Activated effector memory CD4-positive, alpha-beta T cell treated with anti-CD3 and anti-CD28 coated beads, Interleukin-2, amount 50 U/mL, for 16 hours (primary cell): ENCODE measurements around the gene FAM3D.

Experiments
- DNase-seq: peaks from one replicate; pipeline ENCODE4 v3.0.0-alpha.2; 2020

Gene FAM3D

DNA sequence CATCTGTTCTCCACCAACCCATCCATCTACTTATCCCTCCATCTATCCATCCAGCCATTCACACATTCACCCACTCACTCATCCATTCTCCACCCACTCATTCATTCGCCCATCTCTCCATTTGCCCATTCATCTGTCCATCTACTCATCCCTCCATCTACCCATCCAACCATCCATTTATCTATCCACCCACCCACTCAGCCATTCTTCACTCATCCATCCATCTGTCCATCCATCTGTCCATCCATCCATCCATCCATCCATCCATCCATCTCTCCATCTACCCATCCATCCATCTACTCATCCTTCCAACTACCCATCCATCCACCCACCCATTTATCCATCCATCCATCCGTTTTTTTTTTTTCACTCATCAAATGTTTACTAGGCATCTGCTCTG, 13.9 kb downstream of the FAM3D start:
- DNase-seq = no peak

DNA sequence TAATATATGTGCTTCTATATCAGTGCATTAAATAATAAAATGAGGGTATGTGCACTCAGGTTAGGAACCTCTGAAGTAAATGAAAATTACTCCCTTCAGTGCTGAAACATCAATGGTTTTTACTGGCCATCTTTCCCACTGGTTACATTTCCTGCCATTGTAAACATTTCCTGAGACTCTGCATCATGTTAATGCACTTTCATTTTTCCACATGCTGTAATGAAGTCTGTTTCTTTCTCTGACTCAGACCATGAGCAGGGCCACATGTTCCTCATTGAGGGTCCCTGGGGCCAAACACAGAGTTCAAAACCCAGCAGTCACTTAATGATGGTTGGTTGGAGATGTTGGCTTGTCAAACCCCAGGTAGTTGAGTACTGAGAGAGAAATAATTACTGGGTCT, 15.3 kb downstream of the FAM3D start:
- DNase-seq = no peak

DNA sequence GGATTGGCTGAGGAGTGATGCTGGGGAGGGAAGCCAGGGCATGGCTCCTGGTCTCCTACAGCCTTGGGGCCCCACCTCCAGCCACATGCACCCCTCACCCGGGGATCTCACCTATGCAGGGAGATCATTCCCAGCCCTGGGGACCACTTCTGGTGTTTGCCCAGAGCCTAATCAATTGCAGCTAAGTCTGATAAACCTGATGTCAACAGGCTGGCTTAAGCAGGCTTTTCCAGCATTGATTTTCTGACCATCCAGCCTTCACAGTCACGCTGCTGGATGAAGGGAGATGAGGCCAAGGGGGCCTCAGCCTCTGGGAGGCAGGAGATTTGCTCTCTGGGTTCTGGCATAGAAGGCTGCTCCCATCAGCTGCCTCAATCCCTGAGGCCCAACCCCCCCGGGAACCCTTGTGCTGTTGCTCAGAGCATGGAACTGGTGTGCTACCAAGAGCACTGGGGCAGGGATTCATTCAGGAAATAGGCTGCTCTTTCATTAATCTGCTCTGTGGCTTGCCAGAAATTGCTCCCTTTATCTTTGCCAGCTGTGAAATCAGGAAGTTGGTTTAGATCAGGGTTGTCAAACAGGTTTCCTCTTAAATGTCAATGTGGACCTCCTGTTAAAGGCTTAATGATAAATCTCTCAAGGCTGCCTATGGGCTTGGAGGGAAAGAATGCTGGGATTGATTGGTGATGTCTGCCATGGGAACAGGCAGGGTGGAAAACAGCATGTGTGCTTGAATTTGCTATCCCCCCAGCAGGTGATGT, 19.0 kb downstream of the FAM3D start:
- no peak for DNase-seq

DNA sequence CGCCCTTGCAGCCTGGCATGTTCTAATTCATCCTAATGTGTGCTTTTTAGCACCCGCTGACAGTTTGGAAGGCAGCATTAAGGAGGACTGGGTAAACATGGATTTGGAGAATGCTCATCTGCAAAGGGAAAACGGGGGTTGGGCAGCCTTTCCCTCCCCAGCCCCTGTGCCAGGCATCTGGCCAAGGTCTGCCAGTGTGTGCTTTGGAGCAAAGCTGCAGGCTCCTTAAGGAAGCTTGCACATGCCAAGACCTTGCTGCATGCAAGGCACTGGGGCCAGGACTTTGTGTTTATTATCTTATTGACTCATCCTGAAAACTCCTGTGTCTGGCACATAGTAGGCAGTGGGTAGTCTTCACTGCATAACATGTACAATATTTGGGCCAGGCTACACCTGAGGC, 20.1 kb downstream of the FAM3D start:
- no peak for DNase-seq

DNA sequence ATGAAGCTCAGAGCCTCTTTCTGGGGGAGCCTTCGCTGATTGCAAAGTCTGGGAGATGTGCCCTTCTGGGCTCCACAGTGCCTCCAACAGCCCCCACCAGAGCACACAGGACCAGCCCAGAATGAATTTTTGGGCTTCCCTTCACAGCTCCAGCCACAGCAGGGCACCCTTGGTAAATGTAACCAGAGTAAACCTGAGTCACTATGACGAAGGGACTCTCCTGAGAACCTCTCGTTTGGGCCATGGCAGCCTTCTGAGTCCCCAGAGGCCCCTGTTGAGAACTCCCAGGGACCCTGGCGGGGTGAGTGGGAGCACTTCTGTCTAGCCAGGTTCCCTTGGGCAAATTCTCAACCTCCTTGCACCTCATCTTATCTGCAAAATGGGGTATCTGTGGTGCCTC, 20.8 kb downstream of the FAM3D start:
- no peak for DNase-seq

DNA sequence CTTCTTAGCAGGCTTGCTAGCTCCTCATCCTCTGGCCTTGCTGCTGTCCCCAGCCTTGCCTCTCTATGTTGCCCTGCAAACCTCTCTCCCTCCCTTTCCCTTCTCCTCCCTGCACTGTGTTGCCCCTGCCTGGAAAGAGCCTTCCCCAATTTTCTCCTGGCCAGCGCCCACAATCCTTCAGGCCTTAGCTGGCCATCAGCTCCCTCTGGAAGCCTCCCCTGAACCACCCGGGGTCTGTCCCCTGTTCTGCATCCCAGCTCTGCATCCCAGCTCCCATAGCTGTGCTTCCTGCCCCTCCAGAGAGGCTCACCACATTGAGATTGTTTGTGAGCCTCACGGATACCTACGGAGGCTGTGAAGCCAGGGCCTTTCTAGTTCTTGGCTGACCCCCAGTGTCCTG, 23.7 kb downstream of the FAM3D start:
- no peak for DNase-seq

DNA sequence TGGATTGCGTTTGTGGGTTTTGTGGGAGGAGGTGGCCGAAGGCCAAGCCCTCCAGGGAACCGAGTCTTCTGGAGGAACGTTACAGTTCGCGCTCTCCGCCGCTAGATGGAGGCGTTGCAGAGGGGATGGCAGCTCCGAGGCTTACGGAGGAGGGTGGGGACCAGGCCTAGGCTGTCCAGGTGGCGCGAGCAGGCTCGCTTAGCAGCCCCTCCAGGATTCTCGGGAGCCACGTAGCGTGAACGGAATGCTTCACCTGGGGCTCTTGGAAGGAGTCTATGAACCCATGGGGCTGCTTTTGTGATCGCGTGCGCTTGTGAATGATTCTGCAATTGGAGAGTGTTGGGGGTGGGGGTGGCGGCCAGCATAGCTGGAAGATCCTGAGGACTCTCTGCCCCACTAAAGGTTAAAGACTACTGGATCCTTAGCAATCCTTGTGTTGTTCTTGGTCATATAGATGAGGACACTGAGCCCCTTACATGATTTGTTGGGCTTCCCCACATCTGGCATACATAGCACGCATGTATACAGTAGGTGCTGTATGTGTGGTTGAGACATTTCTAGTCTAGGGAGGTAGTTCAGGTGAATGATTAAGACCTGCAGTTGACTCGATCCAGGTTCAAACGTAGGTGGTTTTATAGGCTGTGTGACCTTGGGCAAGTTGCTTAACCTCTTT, 25.7 kb downstream of the FAM3D start:
- DNase-seq = peak; percentile 77

DNA sequence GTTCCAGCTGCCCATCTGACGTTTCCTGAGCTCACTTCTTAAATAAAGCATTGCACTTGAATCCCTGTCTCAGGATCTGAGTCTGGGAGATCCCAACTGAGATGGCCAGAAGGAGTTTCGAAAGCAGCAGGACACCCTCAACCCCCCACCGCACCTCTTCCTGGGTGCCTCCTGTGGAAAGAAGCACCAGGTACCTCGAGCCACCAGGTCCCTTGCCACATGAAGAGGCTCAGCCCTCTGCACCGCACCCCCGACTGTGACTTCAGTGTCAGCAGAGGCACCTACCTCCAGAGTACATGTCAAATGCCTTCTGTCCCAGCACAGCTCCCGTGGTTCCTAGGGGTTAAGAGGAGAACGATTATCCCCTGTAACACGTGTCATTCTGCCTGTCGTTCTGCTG, 26.7 kb downstream of the FAM3D start:
- no peak for DNase-seq

DNA sequence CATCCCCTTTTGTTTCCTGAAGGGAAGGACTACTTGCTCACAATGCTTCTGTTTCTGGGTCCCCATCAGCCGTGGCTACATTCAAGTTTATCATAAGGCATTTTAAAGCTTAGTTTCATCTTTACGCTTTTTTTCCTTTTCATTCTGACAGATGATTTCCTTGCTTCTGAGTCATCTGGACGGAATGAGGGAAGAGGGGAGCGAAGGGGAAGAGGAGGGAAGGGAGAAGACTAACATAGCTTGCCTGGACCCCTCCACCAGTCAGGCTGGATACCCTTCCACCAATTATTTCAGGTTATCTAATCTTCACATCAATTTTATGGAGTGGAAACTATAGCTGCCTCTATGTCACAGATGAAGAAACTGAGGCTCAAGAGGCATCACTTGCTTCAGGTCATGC, 27.6 kb downstream of the FAM3D start:
- DNase-seq = no peak

DNA sequence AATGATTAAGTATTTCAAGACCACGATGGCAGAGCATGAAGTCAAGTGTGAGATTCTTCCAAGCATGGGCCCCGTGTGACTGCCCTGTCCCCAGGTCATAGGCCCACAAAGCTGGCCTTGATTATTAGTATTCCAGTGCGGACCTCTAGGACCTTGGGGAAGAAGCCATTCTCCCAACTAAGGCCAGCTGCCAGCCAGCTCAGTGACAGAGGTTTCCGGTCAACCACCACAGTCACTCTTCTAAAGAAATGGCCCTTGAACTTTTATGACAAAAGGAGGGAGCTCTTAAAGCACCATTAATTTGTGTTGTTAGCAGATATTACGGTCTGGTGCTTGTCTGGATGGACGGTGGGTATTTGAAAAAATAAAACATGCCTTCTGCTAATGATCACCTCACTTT, 28.0 kb downstream of the FAM3D start:
- no peak for DNase-seq

DNA sequence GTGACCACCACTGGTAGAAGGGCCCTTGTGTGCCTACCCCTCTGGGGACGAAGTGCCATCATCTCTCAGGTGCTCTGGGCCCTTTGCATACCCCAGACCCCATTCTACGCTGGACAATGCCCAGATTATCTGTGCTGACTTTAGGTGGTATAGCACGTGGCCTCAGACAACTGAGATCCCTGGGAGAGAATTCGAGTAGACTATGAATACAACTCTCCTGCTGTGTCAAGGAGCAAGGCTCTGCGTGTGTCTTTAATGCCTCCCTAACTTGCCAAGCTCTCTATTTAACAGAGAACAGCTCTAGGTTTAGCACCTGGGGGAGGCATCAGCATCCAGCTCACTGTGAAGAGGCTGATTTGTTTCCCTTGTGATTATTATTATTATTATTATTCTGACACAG, 29.1 kb downstream of the FAM3D start:
- DNase-seq = no peak

DNA sequence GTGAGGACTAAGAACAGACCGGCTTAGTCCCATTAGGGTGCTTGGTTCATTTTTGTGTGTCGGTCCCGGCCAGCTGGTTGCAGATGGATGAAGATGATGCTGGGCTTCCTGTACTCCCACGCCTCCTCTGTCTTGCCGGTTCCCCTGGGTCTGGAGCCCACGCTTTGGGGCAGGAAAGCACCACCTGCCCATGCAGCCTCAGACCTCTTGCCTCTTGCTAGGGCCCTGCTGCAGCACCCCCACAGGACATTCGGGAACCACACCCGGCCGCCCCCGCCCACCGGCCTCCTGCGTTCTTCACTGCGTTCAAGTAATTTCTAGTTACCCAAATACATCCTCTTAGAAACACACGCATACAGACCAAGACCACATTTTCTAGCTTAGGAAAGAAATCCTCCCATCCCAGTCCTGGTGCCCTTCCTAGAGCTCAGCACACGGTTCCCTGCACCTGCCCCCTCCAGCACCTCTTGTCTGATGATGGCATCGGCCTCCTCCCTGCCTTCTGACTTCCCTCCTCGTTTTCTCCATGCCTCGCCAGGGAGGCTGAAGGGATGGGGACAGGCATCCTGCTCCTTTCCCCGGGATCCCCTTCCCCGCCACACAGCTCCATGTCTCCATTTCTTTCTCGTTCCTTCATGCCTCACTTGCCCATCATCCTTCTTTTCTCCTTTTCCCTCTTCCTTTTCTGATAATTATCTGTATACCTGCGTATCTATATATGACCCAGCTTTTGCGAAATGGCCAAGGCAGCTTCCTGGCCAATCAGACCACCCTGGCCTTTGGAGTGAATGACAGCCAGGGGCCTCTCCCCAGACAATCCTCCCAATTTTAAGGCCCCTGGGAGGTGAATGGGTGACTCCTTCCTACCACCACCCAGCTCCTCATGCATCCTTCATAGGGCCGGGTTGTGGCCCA, 30.9 kb downstream of the FAM3D start:
- no peak for DNase-seq

DNA sequence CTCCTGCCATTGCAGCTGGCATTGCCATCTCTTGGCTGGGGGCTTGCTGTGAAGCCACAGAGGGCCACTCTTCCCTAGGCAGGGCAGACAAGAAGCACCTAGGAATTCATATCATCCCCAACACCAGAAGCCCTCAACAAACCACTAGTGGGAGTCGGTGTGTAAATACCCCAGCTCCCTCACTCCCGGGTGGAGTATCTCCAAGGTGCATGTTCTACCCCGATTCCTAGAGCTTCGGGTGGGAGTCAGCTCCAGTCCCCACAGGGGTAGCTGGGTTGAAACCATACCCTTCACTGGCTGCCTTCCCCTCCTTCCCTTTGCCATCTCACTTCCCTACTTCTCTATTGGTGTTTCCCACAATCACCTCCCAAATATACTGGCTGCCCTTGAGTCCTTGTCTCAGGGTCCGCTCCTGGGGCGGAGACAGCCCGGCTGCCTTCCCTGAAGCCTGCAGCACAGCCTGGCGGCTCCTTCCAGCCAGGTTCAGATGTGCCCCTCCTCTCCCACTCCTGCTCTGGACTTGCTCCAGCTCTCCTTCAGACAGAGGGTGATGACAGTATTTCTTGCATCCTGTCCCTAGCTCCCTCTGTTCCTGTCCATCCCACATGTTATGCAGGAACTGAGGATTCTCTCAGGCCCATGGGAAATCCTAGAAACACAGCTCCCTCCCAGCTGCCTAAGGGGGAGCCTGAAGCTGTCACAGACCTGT, 33.3 kb downstream of the FAM3D start:
- no peak for DNase-seq

DNA sequence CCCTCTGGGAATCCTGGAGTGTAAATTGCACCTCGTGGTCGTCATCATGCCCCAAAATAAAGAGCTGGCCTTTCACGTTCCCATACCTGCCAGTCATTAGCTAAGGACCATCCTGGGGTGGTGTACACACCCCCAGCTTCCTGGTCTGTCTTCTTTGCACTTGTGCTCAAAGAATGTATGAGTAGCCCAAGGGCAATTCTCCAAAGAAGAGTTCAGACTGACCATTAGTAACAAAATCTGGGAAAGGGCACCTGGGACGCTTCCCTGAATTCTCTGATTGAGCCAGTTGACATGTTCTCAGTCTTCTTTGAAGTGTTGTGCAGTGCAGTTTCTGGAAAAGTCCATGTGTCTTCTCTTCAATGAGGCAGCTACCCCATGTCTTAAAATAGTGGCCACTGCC, 34.8 kb downstream of the FAM3D start:
- no peak for DNase-seq

DNA sequence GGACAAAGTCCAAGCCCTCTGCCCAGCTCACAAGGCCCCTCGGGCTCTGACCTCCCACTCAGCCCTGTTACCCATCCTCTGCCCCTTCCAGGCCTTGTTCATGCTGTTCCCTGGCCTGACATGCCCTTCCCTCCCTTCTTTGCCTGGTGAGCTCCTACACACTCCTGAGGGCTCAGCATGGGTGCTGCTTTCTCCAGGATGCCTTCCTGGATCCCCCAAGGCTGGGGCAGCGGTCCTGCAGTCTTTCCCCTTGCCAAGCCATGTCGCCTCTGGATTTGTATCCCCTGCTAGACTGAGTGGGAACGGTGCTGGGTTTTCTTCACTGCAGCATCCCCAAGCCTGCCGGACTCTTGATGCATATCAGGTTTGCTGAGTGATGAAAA, 35.9 kb downstream of the FAM3D start:
- DNase-seq = no peak

DNA sequence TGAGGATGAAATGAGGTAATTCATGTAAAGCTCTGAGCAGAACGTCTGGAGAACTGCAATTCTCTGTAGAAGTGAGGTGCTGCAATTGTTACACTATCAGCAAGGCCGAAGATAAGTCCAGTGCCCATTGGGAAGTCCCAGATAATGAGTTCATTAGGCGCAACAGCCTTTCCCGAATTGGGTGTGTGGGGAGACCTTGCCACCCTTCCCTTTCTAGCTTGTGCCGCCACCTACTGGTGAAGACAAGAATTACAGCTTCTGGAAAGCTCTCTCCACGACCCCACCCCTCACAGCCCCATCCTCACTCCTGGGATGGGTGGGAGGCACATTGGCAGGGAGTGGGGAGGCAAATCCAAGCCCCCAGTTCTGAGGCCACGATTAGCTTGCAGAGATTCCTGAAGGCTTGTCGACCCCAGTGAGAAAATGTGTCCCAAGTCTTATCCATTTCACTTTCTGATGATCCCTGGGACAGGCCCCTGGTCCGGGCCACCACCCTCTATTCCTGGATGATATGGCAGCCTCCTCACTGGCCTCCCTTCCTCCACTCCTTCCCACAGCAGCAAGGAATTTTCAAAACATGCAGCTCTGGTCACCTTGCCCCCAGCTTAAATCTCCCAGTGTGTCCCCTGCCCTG, 36.4 kb downstream of the FAM3D start:
- DNase-seq = peak; percentile 81

DNA sequence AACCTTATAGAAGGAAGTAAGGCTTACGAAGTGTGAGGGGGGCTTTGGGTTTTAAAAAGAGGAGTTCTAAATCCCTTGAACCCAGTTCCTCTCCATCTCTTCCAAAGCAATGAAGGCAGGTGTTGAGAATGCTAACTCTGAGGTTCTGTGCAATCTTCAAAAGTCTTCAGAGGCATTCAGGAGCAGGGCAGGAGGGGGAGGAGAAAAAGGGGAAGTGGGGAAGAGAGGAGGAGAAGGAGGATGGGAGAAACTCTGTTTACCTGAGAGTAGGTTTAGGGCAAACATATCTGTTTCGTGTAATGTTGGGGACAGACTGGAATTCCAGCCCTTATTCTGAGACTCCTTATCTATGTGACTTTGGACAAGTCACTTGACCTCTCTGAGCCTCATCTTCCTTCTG, 36.9 kb downstream of the FAM3D start:
- no peak for DNase-seq

DNA sequence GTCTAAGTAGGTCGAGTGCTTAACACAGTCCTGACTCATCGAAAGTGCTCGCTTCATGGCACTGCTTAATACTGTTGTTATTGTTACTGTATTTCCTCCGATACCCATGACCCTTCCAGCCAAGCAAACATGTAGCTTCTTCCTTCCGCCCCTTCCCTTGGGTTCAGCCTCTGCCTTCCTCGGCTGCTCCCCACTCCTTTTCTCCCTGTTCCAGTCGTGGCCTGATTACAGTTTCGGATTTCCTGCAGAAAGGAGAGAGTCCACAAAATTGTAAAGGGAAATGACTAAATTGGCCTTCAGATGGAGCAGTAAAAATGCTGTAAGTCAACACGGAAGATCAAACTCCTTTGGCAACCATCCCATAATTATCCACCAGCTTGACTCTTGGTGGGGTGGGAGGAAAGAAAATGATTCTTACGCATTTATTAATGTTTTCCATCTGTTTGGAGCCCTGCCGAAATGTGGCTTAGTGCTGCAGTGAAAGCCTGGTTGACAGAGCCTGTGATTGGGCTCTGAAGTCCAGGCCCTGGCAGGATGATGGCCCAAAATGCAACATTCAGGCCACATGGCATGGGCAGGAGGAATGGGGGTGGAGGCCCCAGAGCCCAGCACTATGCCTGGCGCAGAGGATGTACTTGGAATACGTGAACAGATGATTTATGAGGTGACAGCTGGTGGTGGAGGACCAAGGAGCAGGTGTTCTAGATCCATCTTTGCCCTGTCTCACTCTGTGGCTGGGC, 37.6 kb downstream of the FAM3D start:
- no peak for DNase-seq

DNA sequence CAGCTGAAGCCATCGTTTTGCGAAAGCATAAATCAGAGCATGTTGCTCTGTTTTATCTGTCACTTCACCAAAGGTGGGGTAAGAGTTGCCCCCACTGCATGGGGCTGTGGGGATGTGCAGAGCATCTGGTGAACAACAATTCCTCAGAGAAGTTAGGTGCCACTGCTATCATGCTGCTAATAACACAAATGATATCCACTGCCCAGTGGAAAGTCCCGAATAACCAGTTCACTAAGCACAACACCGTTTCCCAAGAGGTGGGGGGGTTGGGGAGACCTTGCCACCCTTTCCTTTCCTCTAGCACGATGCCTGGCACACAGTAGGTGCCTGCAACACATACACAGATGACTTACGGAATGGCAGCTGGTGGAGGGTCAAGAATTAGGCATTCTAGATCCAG, 38.6 kb downstream of the FAM3D start:
- DNase-seq = no peak

DNA sequence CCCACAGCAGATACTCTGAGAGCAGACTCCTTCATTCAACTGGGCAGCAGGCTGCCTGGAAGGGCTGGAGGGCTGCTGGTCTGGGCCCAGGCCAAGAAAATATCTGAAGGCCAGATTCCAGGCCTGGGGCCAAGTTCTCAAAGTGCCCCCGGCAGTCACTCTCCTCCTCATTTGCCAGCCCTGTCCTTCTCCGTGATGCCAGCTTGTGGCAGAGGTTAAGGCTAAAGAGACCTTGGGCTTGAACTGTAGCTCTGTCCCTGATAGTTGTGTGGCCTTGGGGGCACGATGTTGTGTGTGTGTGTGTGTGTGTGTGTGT, 39.0 kb downstream of the FAM3D start:
- DNase-seq = no peak

DNA sequence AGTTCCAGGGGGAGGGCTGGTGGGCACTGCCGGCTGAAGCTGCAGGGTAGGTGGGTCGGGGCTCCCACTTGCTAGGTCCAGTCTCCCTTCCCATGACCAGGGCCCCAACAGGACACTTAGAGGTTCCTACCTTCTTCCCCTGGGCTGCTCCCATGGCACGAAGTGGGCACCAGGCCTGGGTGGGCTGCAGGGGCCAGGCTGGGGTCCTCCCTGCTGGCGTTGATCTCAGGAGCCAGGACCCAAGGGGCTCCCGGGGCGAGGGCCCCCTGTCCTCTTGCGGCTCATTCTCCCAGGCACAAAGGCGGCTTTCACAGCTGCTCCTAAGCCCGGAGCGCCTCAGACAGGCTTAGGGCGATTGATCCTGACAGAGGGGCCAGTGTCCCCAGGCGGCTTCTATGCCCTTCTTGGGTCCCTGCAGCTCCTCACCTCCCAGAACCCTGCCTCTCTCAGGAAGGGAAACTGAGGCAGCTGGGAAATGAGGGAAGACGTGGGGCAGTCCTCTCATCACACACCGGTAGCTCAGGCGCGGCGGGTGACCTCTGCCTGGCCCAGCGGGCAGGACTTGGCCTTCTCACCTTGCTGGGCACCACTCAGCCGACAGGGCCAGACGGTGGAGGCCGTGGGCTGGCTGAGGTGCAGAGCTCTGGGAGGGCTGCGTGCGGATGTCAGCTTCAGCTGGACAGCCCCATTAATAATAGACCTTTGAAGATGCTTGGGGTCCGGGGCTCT, 39.6 kb downstream of the FAM3D start:
- no peak for DNase-seq
